MM.1S (cell line): ENCODE measurements around the gene RBFOX1.

Source experiments
- EZH2 ChIP-seq: fragments of 300-600 bp; sonication (generic); optimal IDR thresholded peaks from 2 replicates; pipeline ENCODE3; 2017; ENCODE audit warnings: low read depth, mild to moderate bottlenecking, antibody characterized with exemption, low read length, mixed read lengths
- EZH2phosphoT487 ChIP-seq: fragments of 300-600 bp; sonication (generic); IDR thresholded peaks from 2 replicates; pipeline ENCODE4 v1.6.1; 2018; ENCODE audit warnings: antibody characterized with exemption, low read length
- TF ChIP-seq, protein P1 (sequence below): fragments of 300-600 bp; sonication (generic); IDR thresholded peaks from 2 replicates; pipeline ENCODE4 v1.5.1; 2016; ENCODE audit warnings: antibody characterized with exemption, low read length, mixed read lengths

DNA sequence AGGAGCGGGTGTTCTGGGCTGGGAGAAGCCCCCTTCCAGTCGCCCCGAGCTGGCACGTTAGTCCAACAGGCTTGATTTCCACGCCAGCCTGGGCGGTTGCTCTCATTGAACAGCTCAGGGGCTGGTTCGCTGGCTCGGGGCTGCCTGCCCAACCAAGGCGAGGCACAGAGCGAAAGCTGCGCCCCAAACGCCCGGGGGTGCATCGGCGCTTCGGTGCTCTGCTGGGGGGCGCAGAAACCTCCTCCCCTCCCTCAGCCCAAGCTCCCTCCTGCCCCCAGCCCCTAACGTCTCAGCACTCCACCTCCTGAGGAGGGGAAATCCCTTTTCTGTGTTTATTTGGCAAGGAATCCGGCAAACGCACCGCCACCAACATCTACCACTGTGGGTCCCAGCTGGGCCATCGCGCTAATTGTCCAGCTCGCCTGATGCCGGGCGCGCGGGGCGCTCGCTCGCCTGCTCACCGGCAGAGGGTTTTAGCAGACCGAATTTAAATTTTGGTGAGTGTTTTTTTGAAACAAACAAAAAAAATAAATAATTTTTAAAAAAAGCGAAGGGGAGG, 29.5 kb upstream of the RBFOX1 start:
- TF ChIP-seq, protein P1, sequence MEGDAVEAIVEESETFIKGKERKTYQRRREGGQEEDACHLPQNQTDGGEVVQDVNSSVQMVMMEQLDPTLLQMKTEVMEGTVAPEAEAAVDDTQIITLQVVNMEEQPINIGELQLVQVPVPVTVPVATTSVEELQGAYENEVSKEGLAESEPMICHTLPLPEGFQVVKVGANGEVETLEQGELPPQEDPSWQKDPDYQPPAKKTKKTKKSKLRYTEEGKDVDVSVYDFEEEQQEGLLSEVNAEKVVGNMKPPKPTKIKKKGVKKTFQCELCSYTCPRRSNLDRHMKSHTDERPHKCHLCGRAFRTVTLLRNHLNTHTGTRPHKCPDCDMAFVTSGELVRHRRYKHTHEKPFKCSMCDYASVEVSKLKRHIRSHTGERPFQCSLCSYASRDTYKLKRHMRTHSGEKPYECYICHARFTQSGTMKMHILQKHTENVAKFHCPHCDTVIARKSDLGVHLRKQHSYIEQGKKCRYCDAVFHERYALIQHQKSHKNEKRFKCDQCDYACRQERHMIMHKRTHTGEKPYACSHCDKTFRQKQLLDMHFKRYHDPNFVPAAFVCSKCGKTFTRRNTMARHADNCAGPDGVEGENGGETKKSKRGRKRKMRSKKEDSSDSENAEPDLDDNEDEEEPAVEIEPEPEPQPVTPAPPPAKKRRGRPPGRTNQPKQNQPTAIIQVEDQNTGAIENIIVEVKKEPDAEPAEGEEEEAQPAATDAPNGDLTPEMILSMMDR, result no peak
- no peak for TF ChIP-seq EZH2
- TF ChIP-seq EZH2phosphoT487, result no peak
